ENCODE data around the gene NCCRP1. TPM values are rescaled to one million over a fixed set of nuclear protein-coding genes. Genes with fewer than 3 reads are reported as not detected.

The NCCRP1 gene
- total RNA-seq, 1 donor: not detected

- Histone ChIP-seq H3K36me3 (ENCODE audit: insufficient read depth, low read length) (peaks cover 2% of the 10 kb centered on the region), H3K9me3 (ENCODE audit: low read depth, low read length) (no peaks in the 10 kb centered on the region), H2AFZ (ENCODE audit: low read length) (no peak overlapping the region), H3K79me2 (ENCODE audit: insufficient read depth, low read length) (peaks cover 80% of the 10 kb centered on the region), H3K4me1 (ENCODE audit: insufficient read depth, low read length) (peaks cover 2% of the 10 kb centered on the region), H3K4me2 (ENCODE audit: insufficient read depth, low read length) (no peak overlapping the region), H3K27ac (ENCODE audit: low read depth, low read length) (no peak overlapping the region), H4K20me1 (ENCODE audit: insufficient read depth, low read length) (peaks cover 18% of the 10 kb centered on the region), H3K27me3 (ENCODE audit: insufficient read depth, low read length) (no peaks in the 10 kb centered on the region), H3K4me3 (ENCODE audit: insufficient read depth, low read length) (no peak overlapping the region)
- peak; percentile 52 for DNase-seq (ENCODE audit: insufficient read length, low spot score, missing footprints)
- TF ChIP-seq CTCF (IDR thresholded peaks at IDR 0.05; ENCODE audit: extremely low read depth, low read depth, low read length): no peak
These were observed 45.8 kb upstream of the NCCRP1 start for GRCh38 chr19:39150807-39151600.

- no peak overlapping the region for H3K27ac ChIP-seq (ENCODE audit: low read depth, low read length)
- H3K27me3 ChIP-seq (ENCODE audit: insufficient read depth, low read length): no peaks in the 10 kb centered on the region
- no peak for DNase-seq (ENCODE audit: insufficient read length, low spot score, missing footprints)
- H3K36me3 ChIP-seq (ENCODE audit: insufficient read depth, low read length): peaks cover 2% of the 10 kb centered on the region
- no peak overlapping the region for H3K4me2 ChIP-seq (ENCODE audit: insufficient read depth, low read length)
- peaks cover 8% of the 10 kb centered on the region for H4K20me1 ChIP-seq (ENCODE audit: insufficient read depth, low read length)
- H3K4me1 ChIP-seq (ENCODE audit: insufficient read depth, low read length): peaks cover 11% of the 10 kb centered on the region
- H3K4me3 ChIP-seq (ENCODE audit: insufficient read depth, low read length): no peak overlapping the region
- no peak for TF ChIP-seq CTCF (IDR thresholded peaks at IDR 0.05; ENCODE audit: extremely low read depth, low read depth, low read length)
- H3K79me2 ChIP-seq (ENCODE audit: insufficient read depth, low read length): peaks cover 79% of the 10 kb centered on the region
- no peaks in the 10 kb centered on the region for H3K9me3 ChIP-seq (ENCODE audit: low read depth, low read length)
- H2AFZ ChIP-seq (ENCODE audit: low read length): no peak overlapping the region
These were observed 44.7 kb upstream of the NCCRP1 start for GRCh38 chr19:39152066-39152465.

- TF ChIP-seq CTCF (IDR thresholded peaks at IDR 0.05; ENCODE audit: extremely low read depth, low read depth, low read length): no peak
- peaks cover 82% of the 10 kb centered on the region for H3K79me2 ChIP-seq (ENCODE audit: insufficient read depth, low read length)
- H3K27me3 ChIP-seq (ENCODE audit: insufficient read depth, low read length): no peaks in the 10 kb centered on the region
- no peak for DNase-seq (ENCODE audit: insufficient read length, low spot score, missing footprints)
- peaks cover 21% of the 10 kb centered on the region for H3K4me1 ChIP-seq (ENCODE audit: insufficient read depth, low read length)
- H3K9me3 ChIP-seq (ENCODE audit: low read depth, low read length): no peaks in the 10 kb centered on the region
- H3K4me3 ChIP-seq (ENCODE audit: insufficient read depth, low read length): no peak overlapping the region
- peaks cover 2% of the 10 kb centered on the region for H3K36me3 ChIP-seq (ENCODE audit: insufficient read depth, low read length)
- no peak overlapping the region for H2AFZ ChIP-seq (ENCODE audit: low read length)
- H3K4me2 ChIP-seq (ENCODE audit: insufficient read depth, low read length): no peak overlapping the region
- H3K27ac ChIP-seq (ENCODE audit: low read depth, low read length): no peak overlapping the region
- H4K20me1 ChIP-seq (ENCODE audit: insufficient read depth, low read length): peaks cover 20% of the 10 kb centered on the region
These were observed 42.6 kb upstream of the NCCRP1 start for GRCh38 chr19:39154100-39154628.

- Histone ChIP-seq H3K4me3 (ENCODE audit: insufficient read depth, low read length) (no peak overlapping the region), H4K20me1 (ENCODE audit: insufficient read depth, low read length) (peaks cover 22% of the 10 kb centered on the region), H2AFZ (ENCODE audit: low read length) (no peak overlapping the region), H3K27me3 (ENCODE audit: insufficient read depth, low read length) (no peaks in the 10 kb centered on the region), H3K4me1 (ENCODE audit: insufficient read depth, low read length) (peaks cover 21% of the 10 kb centered on the region), H3K4me2 (ENCODE audit: insufficient read depth, low read length) (no peak overlapping the region), H3K27ac (ENCODE audit: low read depth, low read length) (no peak overlapping the region), H3K79me2 (ENCODE audit: insufficient read depth, low read length) (peaks cover 85% of the 10 kb centered on the region), H3K36me3 (ENCODE audit: insufficient read depth, low read length) (peaks cover 2% of the 10 kb centered on the region), H3K9me3 (ENCODE audit: low read depth, low read length) (no peaks in the 10 kb centered on the region)
- TF ChIP-seq CTCF (IDR thresholded peaks at IDR 0.05; ENCODE audit: extremely low read depth, low read depth, low read length): no peak
- peak; percentile 69 for DNase-seq (ENCODE audit: insufficient read length, low spot score, missing footprints)
These were observed 42.1 kb upstream of the NCCRP1 start for GRCh38 chr19:39154629-39155100.
